ENCODE results near the gene L3MBTL2.

Gene L3MBTL2

DNA sequence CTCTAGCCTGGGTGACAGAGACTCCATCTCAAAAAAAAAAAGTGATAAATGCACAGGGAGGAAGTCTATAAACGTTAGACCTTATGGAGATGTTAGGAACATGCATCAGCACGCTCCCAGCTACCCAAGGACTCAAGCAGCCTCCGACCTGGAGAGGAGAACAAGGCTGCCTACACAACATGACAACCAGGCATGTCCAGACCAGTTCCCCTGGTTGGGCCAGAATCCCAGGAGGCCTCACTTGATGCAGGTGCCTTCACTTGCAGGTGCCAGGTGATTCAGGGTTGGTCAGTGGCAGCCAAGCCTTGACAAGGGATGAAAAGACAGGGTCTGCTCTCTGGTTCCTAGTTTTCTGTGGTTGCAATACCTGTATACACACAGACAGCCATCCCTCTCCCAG is 75.0 kb downstream of the L3MBTL2 start:
- no peak for DNase-seq (ENCODE audit: low spot score)
- no peak for TF ChIP-seq CTCF (IDR thresholded peaks at IDR 0.05; ENCODE audit: extremely low read depth, missing control alignments)

- DNase-seq (ENCODE audit: low spot score), result no peak
- no peak for TF ChIP-seq CTCF (IDR thresholded peaks at IDR 0.05; ENCODE audit: extremely low read depth, missing control alignments)
Observed at GRCh38 chr22:41280854-41281253, 75.7 kb downstream of the L3MBTL2 start.

Measured in GM20000 (cell line).